GM12878 (cell line): ENCODE data around the gene TIMD4. TPM values are rescaled to one million over a fixed set of nuclear protein-coding genes. Genes with fewer than 3 reads are reported as not detected.
A peak's percentile ranks its signal among the peaks of the same experiment; 100 is the strongest.

Experiments used
- BCL11A ChIP-seq: IDR thresholded peaks from 2 replicates; pipeline ENCODE4 v1.6.1; 2011; ENCODE audit warnings: low read depth, low read length
- BCLAF1 ChIP-seq: fragments of 450-650 bp; IDR thresholded peaks from 2 replicates; pipeline ENCODE4 v1.6.1; 2017; ENCODE audit warnings: antibody characterized with exemption, mild to moderate bottlenecking, moderate library complexity
- BRCA1 ChIP-seq: IDR thresholded peaks from 2 replicates; pipeline ENCODE4 v1.6.1; 2011; ENCODE audit warnings: low read depth, low read length, improper control_type of control experiment
- CBX3 ChIP-seq: fragments of 200-600 bp; sonication (generic); IDR thresholded peaks from 2 replicates; pipeline ENCODE4 v1.6.1; 2016; ENCODE audit warnings: low read depth, borderline replicate concordance
- CREB1 ChIP-seq: IDR thresholded peaks from 2 replicates; pipeline ENCODE4 v1.6.1; 2012; ENCODE audit warnings: low read depth, mild to moderate bottlenecking, inconsistent platforms
- EGR1 ChIP-seq, 2 experiments: IDR thresholded peaks; 1 replicate in 1 of 2; 2 replicates in 1 of 2; pipeline ENCODE4 v1.6.1; 2011 to 2012; ENCODE audit warnings: low read depth in 2 of 2, low read length in 2 of 2, borderline replicate concordance in 1 of 2, mild to moderate bottlenecking in 1 of 2, moderate library complexity in 1 of 2
- HDGF ChIP-seq: fragments of 450-650 bp; IDR thresholded peaks from 2 replicates; pipeline ENCODE4 v1.6.1; 2016; ENCODE audit warnings: antibody characterized with exemption
- IKZF2 ChIP-seq, 2 experiments: fragments of 450-650 bp; IDR thresholded peaks; 2 replicates each; pipeline ENCODE4 v1.6.1; 2017; ENCODE audit warnings: mild to moderate bottlenecking in 2 of 2, moderate library complexity in 2 of 2
- MYB ChIP-seq: fragments of 150-350 bp; IDR thresholded peaks from 2 replicates; pipeline ENCODE4 v1.6.1; 2014; ENCODE audit warnings: mild to moderate bottlenecking, low read depth, low read length, borderline replicate concordance
- NBN ChIP-seq: fragments of 450-650 bp; IDR thresholded peaks from 2 replicates; pipeline ENCODE4 v1.6.1; 2016
- RAD21 ChIP-seq: IDR thresholded peaks from 2 replicates; pipeline ENCODE4 v1.6.1; 2011; ENCODE audit warnings: mild to moderate bottlenecking, low read depth, low read length, moderate library complexity; ENCODE audit not compliant: insufficient read depth
- RAD51 ChIP-seq: fragments of 450-650 bp; IDR thresholded peaks from 2 replicates; pipeline ENCODE4 v1.6.1; 2016; ENCODE audit warnings: moderate library complexity, mild to moderate bottlenecking, inconsistent platforms
- SKIL ChIP-seq: fragments of 450-650 bp; IDR thresholded peaks from 2 replicates; pipeline ENCODE4 v1.6.1; 2017; ENCODE audit warnings: mild to moderate bottlenecking, low read depth, inconsistent platforms; ENCODE audit not compliant: poor library complexity, severe bottlenecking
- SMC3 ChIP-seq: IDR thresholded peaks from 2 replicates; pipeline ENCODE4 v1.6.1; 2011; ENCODE audit warnings: low read length, improper control_type of control experiment, borderline replicate concordance
- STAT3 ChIP-seq: IDR thresholded peaks from 2 replicates; pipeline ENCODE4 v1.6.1; 2011; ENCODE audit warnings: low read depth, low read length, improper control_type of control experiment
- YY1 ChIP-seq: IDR thresholded peaks from 2 replicates; pipeline ENCODE4 v1.6.1; 2011; ENCODE audit warnings: low read depth, mild to moderate bottlenecking, low read length
- ZNF217 ChIP-seq: fragments of 450-650 bp; IDR thresholded peaks from 2 replicates; pipeline ENCODE4 v1.6.1; 2017; ENCODE audit warnings: antibody characterized with exemption, mild to moderate bottlenecking
- polyA plus RNA-seq, 11 experiments: library from polyadenylated mRNA; depleted of rRNA in 4 of 11; unstranded in 6 of 11; stranded (reverse) in 5 of 11; fragments of >200 nt; fragmentation: Nextera tagmentation in 4 of 11; fragmentation: Illumina TruSeq in 1 of 11; extraction: Ambion mirVana in 4 of 11; extraction: Trizol in 1 of 11; gene quantifications; 1 replicate in 1 of 11; 2 replicates in 10 of 11; pipeline versions ENCODE4 v1.2.1 to v1.2.3, GENCODE V29; 2011 to 2016; ENCODE audit warnings: inconsistent platforms in 2 of 11, missing spikeins in 2 of 11, low read depth in 1 of 11
- total RNA-seq, 4 experiments: library from RNA; depleted of rRNA in 3 of 4; stranded (reverse); fragments of >200 nt in 3 of 4; fragmentation: Illumina TruSeq in 1 of 4; extraction: Trizol in 1 of 4; gene quantifications; 2 replicates each; pipeline versions ENCODE4 v1.2.1 to v1.2.3, GENCODE V29; 2013 to 2021

TIMD4 gene
- total and polyA plus RNA-seq, 10 of the 15 experiments (the other 5 are each of a cell fraction or from before 2014, with no cell fraction given), result 1.3 to 15.4 (median 5.3) TPM

GRCh38 chr5:156934450-156935211 lies 28.4 kb downstream of the TIMD4 start (continued):
- peak; percentile 73 for TF ChIP-seq ZNF217
- peak; percentile 54 for TF ChIP-seq SKIL
- TF ChIP-seq IKZF2 (IDR thresholded peaks at IDR 0.05), result no peak
- TF ChIP-seq RAD51, result no peak
- TF ChIP-seq CBX3, result no peak
- TF ChIP-seq MYB, result no peak
- TF ChIP-seq CREB1, result no peak
- 0 out of 2 replicates have a peak, but pooled peaks have one; percentile 26 for TF ChIP-seq HDGF
- no peak for TF ChIP-seq BCL11A
- no peak for TF ChIP-seq EGR1 (IDR thresholded peaks at IDR 0.05; ENCODE audit: borderline replicate concordance in 1 of 2, low read depth in 2 of 2, low read length in 2 of 2)
- no peak for TF ChIP-seq STAT3
- no peak for TF ChIP-seq BRCA1
- no peak for TF ChIP-seq BCLAF1
- TF ChIP-seq NBN, result 0 out of 2 replicates have a peak, but pooled peaks have one; percentile 17
- TF ChIP-seq YY1, result peak; percentile 31; the same call in 1 of the 2 replicates
- TF ChIP-seq RAD21, result peak; percentile 96
- TF ChIP-seq SMC3, result peak; percentile 83; the same call in 1 of the 2 replicates
